Cardiac fibroblast (primary cell): ENCODE results near the gene S100B.

Source experiments
- DNase-seq, 2 donors: peaks; one replicate each; pipeline versions ENCODE4 v3.0.0 to v3.0.0-alpha.2; 2010; ENCODE audit warnings: low read depth in 2 of 2
- H3K4me3 ChIP-seq, 2 donors: replicated peaks in 1 of 2; 1 replicate in 1 of 2; 2 replicates in 1 of 2; pipeline ENCODE4 v1.5.1; 2011; ENCODE audit warnings: low read depth in 2 of 2, low read length in 2 of 2, mild to moderate bottlenecking in 2 of 2, moderate library complexity in 1 of 2
- TF ChIP-seq, protein P1 (sequence below): IDR thresholded peaks from one replicate; pipeline ENCODE4 v1.5.1; 2011; ENCODE audit warnings: low read depth, mild to moderate bottlenecking, low read length, inconsistent platforms

The S100B gene

DNA sequence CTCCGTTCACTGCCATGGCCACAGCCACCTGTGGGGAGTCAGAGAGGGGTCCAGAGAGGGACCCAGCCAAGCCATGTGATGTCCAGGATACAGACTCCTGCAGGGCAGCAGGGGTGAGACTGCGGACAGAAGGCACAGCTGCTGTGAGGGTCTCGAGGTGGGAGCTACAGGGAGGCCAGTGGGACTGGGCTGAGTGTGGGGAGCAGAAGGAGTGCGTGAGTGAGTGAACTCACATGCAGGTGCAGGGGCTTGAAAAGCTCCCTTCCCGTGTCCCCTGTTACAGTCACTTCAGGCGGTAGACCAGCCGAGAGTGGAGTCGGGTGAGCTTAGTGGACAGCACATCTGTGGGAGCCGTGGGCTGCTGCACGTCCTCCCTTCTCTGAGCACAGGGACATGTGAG is 42.4 kb downstream of the S100B start:
- no peak overlapping the region for H3K4me3 ChIP-seq
- TF ChIP-seq, protein P1, sequence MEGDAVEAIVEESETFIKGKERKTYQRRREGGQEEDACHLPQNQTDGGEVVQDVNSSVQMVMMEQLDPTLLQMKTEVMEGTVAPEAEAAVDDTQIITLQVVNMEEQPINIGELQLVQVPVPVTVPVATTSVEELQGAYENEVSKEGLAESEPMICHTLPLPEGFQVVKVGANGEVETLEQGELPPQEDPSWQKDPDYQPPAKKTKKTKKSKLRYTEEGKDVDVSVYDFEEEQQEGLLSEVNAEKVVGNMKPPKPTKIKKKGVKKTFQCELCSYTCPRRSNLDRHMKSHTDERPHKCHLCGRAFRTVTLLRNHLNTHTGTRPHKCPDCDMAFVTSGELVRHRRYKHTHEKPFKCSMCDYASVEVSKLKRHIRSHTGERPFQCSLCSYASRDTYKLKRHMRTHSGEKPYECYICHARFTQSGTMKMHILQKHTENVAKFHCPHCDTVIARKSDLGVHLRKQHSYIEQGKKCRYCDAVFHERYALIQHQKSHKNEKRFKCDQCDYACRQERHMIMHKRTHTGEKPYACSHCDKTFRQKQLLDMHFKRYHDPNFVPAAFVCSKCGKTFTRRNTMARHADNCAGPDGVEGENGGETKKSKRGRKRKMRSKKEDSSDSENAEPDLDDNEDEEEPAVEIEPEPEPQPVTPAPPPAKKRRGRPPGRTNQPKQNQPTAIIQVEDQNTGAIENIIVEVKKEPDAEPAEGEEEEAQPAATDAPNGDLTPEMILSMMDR = no peak

DNA sequence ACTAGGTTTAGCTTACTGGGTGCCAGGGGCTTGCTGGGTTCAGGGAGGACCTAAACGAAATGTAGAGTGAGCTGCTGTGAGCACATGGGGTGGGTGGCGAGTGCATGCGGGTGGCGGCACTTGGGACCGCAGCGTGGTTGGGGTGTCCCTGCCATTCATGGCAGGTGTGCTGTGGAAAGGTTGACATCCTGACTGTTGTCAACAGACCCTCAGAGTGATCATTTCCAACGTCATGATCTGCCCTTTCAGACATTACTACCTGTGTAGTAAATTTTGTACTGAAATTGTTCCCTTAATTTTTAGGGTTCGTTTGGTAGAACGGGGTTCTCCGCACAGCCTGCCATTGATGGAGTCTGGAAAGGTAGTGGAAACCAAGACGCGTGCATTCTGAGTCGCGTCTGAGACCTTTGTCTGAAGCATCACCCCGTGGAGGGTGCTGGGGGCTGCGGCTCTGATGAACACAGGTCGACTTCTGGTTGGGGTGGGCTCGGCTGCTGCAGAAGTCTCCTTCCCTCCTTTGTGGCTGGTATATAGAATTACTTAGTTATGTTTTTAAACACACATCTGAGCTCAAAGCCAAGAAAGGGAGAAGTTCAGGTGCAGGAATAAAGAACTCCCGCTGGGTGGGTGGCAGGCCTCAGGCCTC is 43.3 kb downstream of the S100B start:
- no peak for DNase-seq
- TF ChIP-seq, protein P1 = no peak
- H3K4me3 ChIP-seq = no peak overlapping the region

More for the DNA sequence above, 42.4 kb downstream of the S100B start:
- DNase-seq = no peak

DNA sequence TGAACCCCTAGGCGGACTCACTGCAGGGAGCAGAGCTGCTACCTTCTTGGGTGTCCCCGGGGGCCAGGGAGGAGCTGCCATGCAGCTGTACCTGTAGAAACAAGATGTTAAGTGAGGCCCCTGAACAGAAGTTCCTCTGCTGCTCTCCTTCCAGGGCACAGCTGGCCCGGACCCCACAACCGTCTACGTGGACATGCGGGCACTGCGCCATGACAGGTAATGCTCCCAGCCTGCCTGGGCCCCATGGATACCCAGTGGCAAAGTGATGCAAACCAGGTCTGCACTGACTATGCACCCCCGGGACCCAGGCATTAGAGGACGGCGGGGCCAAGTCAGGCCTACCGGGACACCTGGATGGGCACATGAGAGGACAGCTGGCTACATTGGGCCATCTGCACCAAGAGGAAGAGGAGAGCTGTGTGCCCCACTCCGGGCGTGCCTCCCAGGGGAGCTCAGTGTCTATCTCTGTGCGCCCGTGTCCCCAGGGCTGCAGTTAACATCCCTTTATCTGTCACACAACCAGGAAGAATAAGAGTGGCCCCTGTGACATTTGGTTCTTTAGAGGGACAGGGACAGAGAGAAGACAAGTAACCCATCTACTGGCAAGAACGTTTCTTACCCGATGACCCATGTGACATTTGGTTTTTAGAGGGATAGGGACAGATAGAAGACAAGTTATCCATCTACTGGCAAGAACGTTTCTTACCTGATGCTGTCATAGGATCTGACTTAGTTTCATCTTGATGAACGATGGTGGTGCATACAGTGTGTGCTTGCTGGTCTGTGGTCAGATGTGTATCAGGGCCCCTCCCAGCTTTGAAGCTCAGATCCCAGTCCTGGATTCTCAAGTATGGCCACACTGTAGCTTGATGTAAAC is 44.1 kb downstream of the S100B start:
- H3K4me3 ChIP-seq = no peak overlapping the region
- TF ChIP-seq, protein P1 = no peak
- DNase-seq = no peak

DNA sequence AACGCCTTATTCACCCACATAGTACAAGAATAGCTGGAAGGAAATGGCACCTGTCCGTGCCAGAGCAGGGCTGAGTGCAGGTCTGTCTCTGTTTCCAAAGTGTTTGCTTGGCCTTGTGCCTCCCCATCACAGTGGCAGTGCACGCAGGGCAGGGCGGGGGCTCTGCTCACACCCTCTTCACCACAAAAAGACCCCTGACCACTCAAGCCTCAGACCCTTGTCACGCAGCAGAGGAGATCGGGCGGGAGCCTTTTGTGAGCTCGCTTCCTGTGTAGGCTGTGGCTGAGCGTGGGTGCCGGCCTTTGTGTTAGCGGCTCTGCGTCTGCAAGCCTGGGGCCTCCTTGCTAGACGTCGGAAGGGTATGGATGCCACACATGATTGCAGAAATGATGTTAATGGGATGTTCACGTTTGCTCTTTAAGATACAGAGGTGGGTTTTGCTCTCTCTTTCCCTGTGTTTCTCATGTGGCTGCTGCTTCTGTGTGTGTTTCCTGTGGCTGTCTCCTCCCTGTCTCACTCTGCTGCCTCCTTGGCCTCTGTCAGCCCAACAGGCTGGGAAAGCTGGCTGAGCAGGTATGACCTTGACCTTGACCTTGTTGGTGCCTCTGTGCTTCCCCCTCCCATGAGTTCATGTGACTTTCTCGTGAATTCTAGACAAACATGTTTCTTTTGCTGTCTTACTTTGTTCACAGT is 45.4 kb downstream of the S100B start:
- TF ChIP-seq, protein P1 = no peak
- H3K4me3 ChIP-seq = no peak overlapping the region
- DNase-seq = no peak

DNA sequence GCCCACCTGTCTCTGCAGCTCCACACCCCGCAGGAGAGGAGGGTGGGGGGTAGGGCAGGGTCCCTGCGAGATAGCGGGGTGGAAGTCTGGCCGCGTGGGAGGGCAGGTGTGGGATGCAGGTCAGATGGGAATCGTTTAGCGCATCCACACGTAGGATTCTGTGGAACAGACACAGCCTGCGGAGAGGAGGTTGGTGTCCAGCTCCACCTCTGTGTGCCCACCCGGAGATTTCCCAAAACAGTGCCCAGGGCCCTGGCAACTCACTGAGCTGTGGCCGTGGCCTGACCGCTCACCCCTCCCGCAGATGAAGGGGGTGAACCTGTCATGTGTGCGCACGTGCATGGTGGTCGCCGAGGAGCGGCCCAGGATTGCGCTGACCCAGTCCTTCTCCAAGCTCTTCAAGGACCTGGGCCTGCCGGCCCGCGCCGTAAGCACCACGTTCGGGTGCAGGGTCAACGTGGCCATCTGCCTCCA is 46.9 kb downstream of the S100B start:
- TF ChIP-seq, protein P1 = no peak
- H3K4me3 ChIP-seq = no peak overlapping the region
- DNase-seq = no peak

DNA sequence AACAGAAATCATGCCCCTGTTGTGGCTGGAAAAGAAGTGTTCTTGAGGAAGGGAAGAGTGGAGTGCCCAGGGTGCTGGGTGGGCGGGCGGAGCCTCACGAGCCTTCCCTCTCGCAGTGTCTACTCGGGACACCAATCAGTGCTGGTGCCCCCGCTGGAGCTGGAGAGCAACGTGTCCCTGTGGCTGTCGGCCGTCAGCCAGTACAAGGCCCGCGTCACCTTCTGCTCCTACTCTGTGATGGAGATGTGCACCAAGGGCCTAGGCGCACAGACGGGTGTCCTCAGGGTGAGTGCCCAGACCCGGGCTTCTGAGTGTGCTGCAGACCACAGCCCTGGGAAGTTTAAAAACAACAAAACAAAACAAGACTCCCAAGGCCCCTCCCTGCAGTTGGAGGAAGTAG is 47.4 kb downstream of the S100B start:
- TF ChIP-seq, protein P1 = no peak
- no peak for DNase-seq
- H3K4me3 ChIP-seq = no peak overlapping the region
